Kidney capillary endothelial cell (primary cell): ENCODE data around the gene MSMP.

Source experiments
- DNase-seq: peaks from one replicate; pipeline ENCODE4 v3.0.0-alpha.2; 2018; ENCODE audit warnings: low spot score

Gene MSMP

DNA sequence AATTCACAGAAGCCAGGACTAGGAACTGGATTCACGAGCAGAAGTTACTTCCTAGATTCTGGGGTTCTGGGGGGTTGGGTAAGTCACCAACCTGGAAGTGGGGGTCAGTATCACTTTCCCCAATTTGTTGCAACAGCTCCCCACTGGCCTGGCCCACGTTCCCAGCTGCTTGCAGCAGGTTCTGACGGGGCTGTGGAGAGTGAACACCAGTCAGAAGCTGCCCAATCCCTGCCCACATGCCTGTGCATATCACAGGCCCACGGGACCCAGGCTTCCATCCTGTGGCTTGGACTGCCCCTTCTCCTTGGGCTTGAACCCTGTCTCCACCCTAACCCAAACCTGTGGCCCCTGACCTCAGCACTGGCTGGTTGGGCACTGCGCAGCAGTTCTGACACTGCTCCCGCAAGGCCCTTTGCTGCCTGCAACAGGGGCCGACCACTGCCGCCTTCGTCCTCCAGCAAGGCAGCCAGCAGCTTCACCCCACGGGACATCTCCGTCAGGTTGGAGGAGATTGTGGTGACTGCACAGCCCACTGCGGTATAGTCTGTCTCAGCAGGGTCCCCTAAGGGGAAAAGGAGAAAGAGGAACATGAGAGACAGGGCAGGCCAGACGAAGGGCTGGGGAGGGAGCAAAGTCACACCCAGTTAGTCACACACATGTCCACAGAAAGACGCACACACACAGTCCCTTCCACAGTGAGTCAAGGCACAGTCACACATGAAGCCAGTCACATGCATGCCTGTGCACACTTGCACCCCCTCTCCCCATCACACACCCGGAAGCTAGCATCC is 35.2 kb downstream of the MSMP start:
- no peak for DNase-seq

- DNase-seq: no peak
Measured at GRCh38 chr9:35717132-35717870, 36.8 kb downstream of the MSMP start.

GRCh38 chr9:35716230-35716629 is 37.8 kb downstream of the MSMP start:
- no peak for DNase-seq

GRCh38 chr9:35714579-35715252 is 39.4 kb downstream of the MSMP start:
- DNase-seq: no peak

DNA sequence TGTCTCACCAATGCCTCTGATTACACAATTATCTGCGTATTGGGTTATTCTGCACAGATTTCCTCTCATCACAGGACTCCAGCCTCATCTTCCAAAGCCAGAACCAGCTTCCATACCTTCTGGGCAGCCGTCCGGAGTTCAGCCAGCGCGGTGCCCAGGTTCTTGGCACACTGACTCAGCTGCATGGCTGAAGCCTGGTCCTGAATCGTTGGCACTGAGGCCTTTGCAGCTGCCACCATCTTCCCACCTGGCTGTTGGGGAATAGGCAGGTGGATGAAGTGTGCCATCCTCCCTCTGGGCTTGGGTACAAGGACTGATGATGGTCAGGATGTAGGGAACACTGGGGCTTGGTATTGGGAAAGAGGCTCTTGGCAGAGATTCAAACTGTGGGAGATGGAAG is 40.0 kb downstream of the MSMP start:
- DNase-seq: no peak

GRCh38 chr9:35713578-35713977 is 40.5 kb downstream of the MSMP start:
- no peak for DNase-seq

GRCh38 chr9:35712762-35713400 is 41.2 kb downstream of the MSMP start:
- no peak for DNase-seq

- no peak for DNase-seq
Measured at GRCh38 chr9:35711501-35712428, 42.3 kb downstream of the MSMP start.

DNA sequence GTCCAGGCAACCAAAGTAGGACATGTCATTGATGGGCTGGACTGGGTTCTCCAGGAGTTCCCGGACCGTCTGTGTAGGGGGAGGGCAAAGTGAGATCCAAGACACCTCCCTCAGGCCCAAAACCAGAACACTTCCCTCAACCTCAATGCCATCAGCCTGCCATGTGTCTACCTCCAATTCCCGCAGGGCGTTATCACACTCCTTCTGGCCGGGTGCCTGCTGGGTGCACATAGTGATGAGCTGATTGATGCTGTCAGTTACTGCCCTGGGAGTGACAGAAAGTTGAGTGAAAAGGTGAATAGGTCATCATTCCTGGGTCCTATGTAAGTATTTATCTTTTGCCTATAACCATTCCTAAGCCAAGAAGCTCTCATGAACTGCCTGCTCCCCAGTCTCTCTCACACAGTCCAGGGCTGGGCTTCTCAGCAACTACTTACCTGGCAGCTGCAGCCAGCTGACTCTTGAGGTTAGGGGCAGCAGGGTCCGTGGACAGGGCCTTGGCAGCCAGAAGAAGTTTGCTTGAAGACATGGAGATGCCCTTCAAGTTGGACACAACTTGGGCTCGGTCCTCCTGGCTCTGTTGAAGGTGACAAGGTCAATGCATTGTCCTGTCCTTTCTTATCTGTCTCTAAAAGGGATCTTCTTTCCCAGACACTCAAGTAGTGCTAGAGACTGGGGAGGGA is 43.1 kb downstream of the MSMP start:
- no peak for DNase-seq

GRCh38 chr9:35708146-35708545 is 45.9 kb downstream of the MSMP start:
- DNase-seq: no peak

GRCh38 chr9:35706951-35707350 is 47.1 kb downstream of the MSMP start:
- no peak for DNase-seq

DNA sequence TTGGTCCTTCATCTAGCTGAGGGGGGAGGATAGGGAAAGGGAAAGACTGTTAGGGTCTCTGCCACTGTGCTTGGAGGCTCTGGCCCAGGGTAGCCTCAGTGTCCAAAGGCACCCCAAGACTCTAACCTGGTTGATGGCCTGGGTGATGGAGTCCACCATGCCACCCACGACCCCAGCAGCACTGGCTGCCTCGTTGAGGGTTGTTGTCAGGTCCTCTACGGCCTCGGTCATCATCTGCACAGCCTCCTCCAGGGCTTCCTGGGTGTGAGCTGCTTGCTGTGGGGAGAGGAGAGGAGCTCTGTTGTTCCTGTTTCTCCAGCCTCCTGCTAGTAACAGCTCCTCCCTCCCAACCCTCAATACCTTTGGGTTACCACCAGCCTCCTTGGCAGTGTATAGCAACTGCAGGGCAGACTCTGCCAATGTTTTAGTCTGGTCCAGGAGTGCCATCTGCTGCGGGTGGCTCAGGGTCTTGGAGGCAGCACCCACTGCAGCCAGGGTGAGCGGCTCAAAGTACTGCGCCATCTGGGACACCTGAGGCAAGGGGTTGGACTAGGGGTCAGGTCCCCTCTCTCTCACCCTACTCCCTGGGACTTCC is 48.1 kb downstream of the MSMP start:
- no peak for DNase-seq

- no peak for DNase-seq
Measured at GRCh38 chr9:35705372-35705771, 48.7 kb downstream of the MSMP start.

GRCh38 chr9:35703906-35704672 is 50.0 kb downstream of the MSMP start:
- no peak for DNase-seq
